Measurements from ENCODE around the gene PRKCE.

DNA sequence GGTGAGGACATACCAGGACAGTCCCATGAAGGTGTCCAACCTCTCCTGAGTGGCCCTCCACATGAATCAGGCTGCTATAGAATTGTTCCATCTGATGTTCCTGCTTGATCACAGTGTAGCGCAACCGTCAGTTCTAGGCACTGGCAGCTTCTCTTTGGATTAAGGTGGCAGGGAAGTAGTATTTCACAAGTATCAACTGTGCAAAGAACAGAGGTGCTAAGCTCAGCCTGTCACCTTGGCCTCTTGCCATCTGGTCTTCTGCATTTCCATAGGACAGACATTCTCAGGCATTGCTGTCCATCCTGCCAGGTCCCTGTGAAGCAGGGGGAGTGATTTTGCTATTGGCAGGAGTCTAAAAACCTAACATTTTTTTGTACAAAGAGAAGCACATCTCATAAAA, 463.5 kb downstream of the PRKCE start:
- TF ChIP-seq, protein P1, sequence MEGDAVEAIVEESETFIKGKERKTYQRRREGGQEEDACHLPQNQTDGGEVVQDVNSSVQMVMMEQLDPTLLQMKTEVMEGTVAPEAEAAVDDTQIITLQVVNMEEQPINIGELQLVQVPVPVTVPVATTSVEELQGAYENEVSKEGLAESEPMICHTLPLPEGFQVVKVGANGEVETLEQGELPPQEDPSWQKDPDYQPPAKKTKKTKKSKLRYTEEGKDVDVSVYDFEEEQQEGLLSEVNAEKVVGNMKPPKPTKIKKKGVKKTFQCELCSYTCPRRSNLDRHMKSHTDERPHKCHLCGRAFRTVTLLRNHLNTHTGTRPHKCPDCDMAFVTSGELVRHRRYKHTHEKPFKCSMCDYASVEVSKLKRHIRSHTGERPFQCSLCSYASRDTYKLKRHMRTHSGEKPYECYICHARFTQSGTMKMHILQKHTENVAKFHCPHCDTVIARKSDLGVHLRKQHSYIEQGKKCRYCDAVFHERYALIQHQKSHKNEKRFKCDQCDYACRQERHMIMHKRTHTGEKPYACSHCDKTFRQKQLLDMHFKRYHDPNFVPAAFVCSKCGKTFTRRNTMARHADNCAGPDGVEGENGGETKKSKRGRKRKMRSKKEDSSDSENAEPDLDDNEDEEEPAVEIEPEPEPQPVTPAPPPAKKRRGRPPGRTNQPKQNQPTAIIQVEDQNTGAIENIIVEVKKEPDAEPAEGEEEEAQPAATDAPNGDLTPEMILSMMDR (IDR thresholded peaks at IDR 0.05), result no peak
- TF ChIP-seq TCF7L2 (IDR thresholded peaks at IDR 0.05; ENCODE audit: low read depth, low read length), result no peak
